Measurements from ENCODE around the gene FGF21. TPM values are rescaled to one million over a fixed set of nuclear protein-coding genes. Genes with fewer than 3 reads are reported as not detected.

Gene FGF21
- total and polyA plus RNA-seq, 4 experiments from 2014 or later: not detected

GRCh38 chr19:48739404-48740163 is 15.7 kb upstream of the FGF21 start:
- Histone ChIP-seq H3K27ac (ENCODE audit: low read depth, low read length) (no peak overlapping the region), H3K9me3 (ENCODE audit: control insufficient read depth in 1 of 2, low read length in 2 of 2) (no peaks in the 10 kb centered on the region), H3K36me3 (ENCODE audit: insufficient read depth, low read length) (no peaks in the 10 kb centered on the region), H3K4me1 (ENCODE audit: insufficient read depth, low read length) (peaks cover 29% of the 10 kb centered on the region), H3K27me3 (ENCODE audit: insufficient read depth, low read length) (no peaks in the 10 kb centered on the region), H3K4me3 (ENCODE audit: low read length in 2 of 2) (peak overlapping the region in 1 of 2 donors; percentile 24)
- intact Hi-C loops (cut with micrococcal nuclease): loop anchor here (2.0 kb wide), 2 partner anchors 65 to 103 kb away; partner anchors contain the start of gene DBP
- Mint-ChIP-seq H3K4me3 (peak overlapping the region in 5 of 8 donors; percentile 24 to 64 (median 44)), H3K27ac (peak overlapping the region in 3 of 7 donors; percentile 10 to 42 (median 12)), H3K4me1 (peaks cover 3 to 28% (median 16%) of the 10 kb centered on the region in 4 donors), H3K27me3 (no peaks in the 10 kb centered on the region), H3K9me3 (no peaks in the 10 kb centered on the region), H3K36me3 (no peaks in the 10 kb centered on the region)
- CTCF ChIA-PET (ENCODE audit: partially characterized antibody): interaction anchor here (0.7 to 2.7 kb wide), 11 partner anchors 9 to 253 kb away, joined by 3 to 12 read pairs (median 4); partner anchors contain the start of genes CA11, FGF21 and GYS1
- POLR2A ChIA-PET (ENCODE audit: partially characterized antibody): interaction anchor here (0.6 to 2.7 kb wide), 13 partner anchors 8 to 253 kb away, joined by 3 to 37 read pairs (median 8); partner anchors contain the start of genes CA11, DBP, FUT1 and GYS1
- peak in 1 of 5 donors; percentile 34 for DNase-seq

- peak within 1 kb of the TSS in 4 of 7 donors; percentile 42 to 81 (median 52) for H3K27ac Mint-ChIP-seq
- H3K4me3 Mint-ChIP-seq: peak within 1 kb of the TSS in 6 of 8 donors; percentile 24 to 64 (median 38)
- no peaks in the 10 kb centered on the region for H3K36me3 Mint-ChIP-seq
- Histone ChIP-seq H3K27ac (ENCODE audit: low read depth, low read length) (no peak within 1 kb of the TSS), H3K27me3 (ENCODE audit: insufficient read depth, low read length) (no peaks in the 10 kb centered on the region), H3K36me3 (ENCODE audit: insufficient read depth, low read length) (no peaks in the 10 kb centered on the region), H3K4me3 (ENCODE audit: low read length in 2 of 2) (peak within 1 kb of the TSS in 1 of 2 donors; percentile 24), H3K9me3 (ENCODE audit: control insufficient read depth in 1 of 2, low read length in 2 of 2) (no peaks in the 10 kb centered on the region), H3K4me1 (ENCODE audit: insufficient read depth, low read length) (peaks cover 29% of the 10 kb centered on the region)
- H3K4me1 Mint-ChIP-seq: peaks cover 5 to 28% (median 16%) of the 10 kb centered on the region in 4 donors
- ChIA-PET CTCF (ENCODE audit: partially characterized antibody) (interaction anchor here (1.3 to 2.7 kb wide), 3 partner anchors 13 to 16 kb away, joined by 3 to 12 read pairs (median 12); partner anchors contain the start of gene FGF21), POLR2A (ENCODE audit: partially characterized antibody) (interaction anchor here (2.1 to 2.7 kb wide), 5 partner anchors 10 to 103 kb away, joined by 5 to 37 read pairs (median 13); partner anchors contain the start of gene DBP)
- intact Hi-C loops (cut with micrococcal nuclease): no loop called here
- no peaks in the 10 kb centered on the region for H3K9me3 Mint-ChIP-seq
- no peaks in the 10 kb centered on the region for H3K27me3 Mint-ChIP-seq
- peak in 1 of 5 donors; percentile 35 for DNase-seq
These were observed 15.0 kb upstream of the FGF21 start, which contains the start of gene RASIP1 for GRCh38 chr19:48740164-48740972. Gene RASIP1, minus strand, starts transcription at chr19:48740610. Its CDS starts 328 bp downstream, at chr19:48740282.

- H3K4me1 Mint-ChIP-seq: peaks cover 8 to 32% (median 20%) of the 10 kb centered on the region in 4 donors
- H3K9me3 Mint-ChIP-seq: no peaks in the 10 kb centered on the region
- H3K36me3 Mint-ChIP-seq: no peaks in the 10 kb centered on the region
- peaks cover 2% of the 10 kb centered on the region for H3K27me3 ChIP-seq (ENCODE audit: insufficient read depth, low read length)
- H3K27me3 Mint-ChIP-seq: peaks cover 0 to 4% of the 10 kb centered on the region in 2 donors
- H3K4me3 Mint-ChIP-seq: peak overlapping the region in 6 of 8 donors; percentile 9 to 59 (median 26)
- H3K27ac ChIP-seq (ENCODE audit: low read depth, low read length): no peak overlapping the region
- peak overlapping the region in 3 of 7 donors; percentile 42 to 81 (median 62) for H3K27ac Mint-ChIP-seq
- H3K9me3 ChIP-seq (ENCODE audit: control insufficient read depth in 1 of 2, low read length in 2 of 2): no peaks in the 10 kb centered on the region
- peak in 1 of 5 donors; percentile 35 for DNase-seq
- intact Hi-C loops (cut with micrococcal nuclease): no loop called here
- H3K4me3 ChIP-seq (ENCODE audit: low read length in 2 of 2): no peak overlapping the region
- ChIA-PET POLR2A (ENCODE audit: partially characterized antibody) (no interaction called here), CTCF (ENCODE audit: partially characterized antibody) (no interaction called here)
- no peaks in the 10 kb centered on the region for H3K36me3 ChIP-seq (ENCODE audit: insufficient read depth, low read length)
- H3K4me1 ChIP-seq (ENCODE audit: insufficient read depth, low read length): peaks cover 29% of the 10 kb centered on the region
These were observed 14.0 kb upstream of the FGF21 start for GRCh38 chr19:48741129-48741999.

GRCh38 chr19:48742096-48742495 is 13.2 kb upstream of the FGF21 start:
- no peaks in the 10 kb centered on the region for H3K36me3 Mint-ChIP-seq
- H3K4me1 Mint-ChIP-seq: peaks cover 8 to 35% (median 22%) of the 10 kb centered on the region in 4 donors
- no peak for DNase-seq
- peaks cover 0 to 4% of the 10 kb centered on the region in 2 donors for H3K27me3 Mint-ChIP-seq
- Histone ChIP-seq H3K27me3 (ENCODE audit: insufficient read depth, low read length) (peaks cover 5% of the 10 kb centered on the region), H3K4me3 (ENCODE audit: low read length in 2 of 2) (no peak overlapping the region), H3K4me1 (ENCODE audit: insufficient read depth, low read length) (peaks cover 36% of the 10 kb centered on the region), H3K9me3 (ENCODE audit: control insufficient read depth in 1 of 2, low read length in 2 of 2) (no peaks in the 10 kb centered on the region), H3K36me3 (ENCODE audit: insufficient read depth, low read length) (no peaks in the 10 kb centered on the region), H3K27ac (ENCODE audit: low read depth, low read length) (no peak overlapping the region)
- POLR2A ChIA-PET (ENCODE audit: partially characterized antibody): no interaction called here
- CTCF ChIA-PET (ENCODE audit: partially characterized antibody): no interaction called here
- no peak overlapping the region for H3K27ac Mint-ChIP-seq
- H3K4me3 Mint-ChIP-seq: peak overlapping the region in 1 of 8 donors; percentile 39
- intact Hi-C loops (cut with micrococcal nuclease): no loop called here
- no peaks in the 10 kb centered on the region for H3K9me3 Mint-ChIP-seq

- H3K36me3 Mint-ChIP-seq: no peaks in the 10 kb centered on the region
- peak overlapping the region in 1 of 8 donors; percentile 36 for H3K4me3 Mint-ChIP-seq
These were observed 9.9 kb upstream of the FGF21 start for GRCh38 chr19:48745208-48745995.

GRCh38 chr19:48746110-48746509 is 9.2 kb upstream of the FGF21 start:
- CTCF ChIA-PET (ENCODE audit: partially characterized antibody): no interaction called here
- POLR2A ChIA-PET (ENCODE audit: partially characterized antibody): no interaction called here
- Mint-ChIP-seq H3K4me3 (peak overlapping the region in 1 of 8 donors; percentile 14), H3K27ac (peak overlapping the region in 2 of 7 donors; percentile 1 to 60), H3K4me1 (peaks cover 6 to 22% (median 14%) of the 10 kb centered on the region in 4 donors), H3K9me3 (peaks cover 0 to 1% (median 0%) of the 10 kb centered on the region in 8 donors), H3K36me3 (no peaks in the 10 kb centered on the region), H3K27me3 (peaks cover 0 to 4% of the 10 kb centered on the region in 2 donors)
- Histone ChIP-seq H3K4me1 (ENCODE audit: insufficient read depth, low read length) (peaks cover 16% of the 10 kb centered on the region), H3K4me3 (ENCODE audit: low read length in 2 of 2) (no peak overlapping the region), H3K36me3 (ENCODE audit: insufficient read depth, low read length) (no peaks in the 10 kb centered on the region), H3K27ac (ENCODE audit: low read depth, low read length) (no peak overlapping the region), H3K9me3 (ENCODE audit: control insufficient read depth in 1 of 2, low read length in 2 of 2) (no peaks in the 10 kb centered on the region), H3K27me3 (ENCODE audit: insufficient read depth, low read length) (peaks cover 5% of the 10 kb centered on the region)
- no peak for DNase-seq
- intact Hi-C loops (cut with micrococcal nuclease): no loop called here

More at GRCh38 chr19:48745208-48745995, 9.9 kb upstream of the FGF21 start:
- H3K27me3 Mint-ChIP-seq: peaks cover 0 to 4% of the 10 kb centered on the region in 2 donors
- H3K27ac ChIP-seq (ENCODE audit: low read depth, low read length): no peak overlapping the region
- peak; percentile 57 to 70 (median 63) for DNase-seq
- no peaks in the 10 kb centered on the region for H3K9me3 ChIP-seq (ENCODE audit: control insufficient read depth in 1 of 2, low read length in 2 of 2)
- ChIA-PET POLR2A (ENCODE audit: partially characterized antibody) (no interaction called here), CTCF (ENCODE audit: partially characterized antibody) (interaction anchor here (1.3 kb wide), 1 partner anchor 15 kb away, joined by 4 read pairs; no protein-coding TSS in a partner anchor)
- intact Hi-C loops (cut with micrococcal nuclease): no loop called here
- H3K4me1 Mint-ChIP-seq: peaks cover 8 to 22% (median 16%) of the 10 kb centered on the region in 4 donors
- H3K27ac Mint-ChIP-seq: peak overlapping the region in 1 of 7 donors; percentile 52
- peaks cover 22% of the 10 kb centered on the region for H3K4me1 ChIP-seq (ENCODE audit: insufficient read depth, low read length)
- peaks cover 0 to 1% (median 0%) of the 10 kb centered on the region in 8 donors for H3K9me3 Mint-ChIP-seq
- H3K27me3 ChIP-seq (ENCODE audit: insufficient read depth, low read length): peaks cover 5% of the 10 kb centered on the region
- H3K4me3 ChIP-seq (ENCODE audit: low read length in 2 of 2): no peak overlapping the region
- no peaks in the 10 kb centered on the region for H3K36me3 ChIP-seq (ENCODE audit: insufficient read depth, low read length)
